Activated CD4-positive, alpha-beta memory T cell treated with anti-CD3 and anti-CD28 coated beads for 36 hours (primary cell): ENCODE data around the gene SPIN1. TPM values are rescaled to one million over a fixed set of nuclear protein-coding genes. Genes with fewer than 3 reads are reported as not detected.

Experiments used
- CTCF ChIA-PET: fragments of 350-600 bp; sonication (Branson Sonifier 250); formaldehyde crosslinking; loops from one replicate; lab custom pipeline; 2021; ENCODE audit warnings: antibody characterized with exemption, inconsistent platforms; lab: Charles Lee
- POLR2A ChIA-PET: fragments of 350-600 bp; sonication (Branson Sonifier 250); formaldehyde crosslinking; loops from one replicate; lab custom pipeline; 2021; ENCODE audit warnings: antibody characterized with exemption; lab: Charles Lee
- DNase-seq: peaks from one replicate; pipeline ENCODE4 v3.0.0-alpha.2; 2020
- H3K27ac Mint-ChIP-seq: one replicate; pipeline ENCODE4 v1.8.0; 2021; ENCODE audit warnings: mixed read lengths
- H3K27me3 Mint-ChIP-seq: one replicate; pipeline ENCODE4 v1.8.0; 2021; ENCODE audit warnings: mixed read lengths
- H3K36me3 Mint-ChIP-seq: one replicate; pipeline ENCODE4 v1.8.0; 2021; ENCODE audit warnings: mixed read lengths
- H3K4me1 Mint-ChIP-seq: one replicate; pipeline ENCODE4 v1.8.0; 2021; ENCODE audit warnings: low read depth, mixed read lengths
- H3K4me3 Mint-ChIP-seq: one replicate; pipeline ENCODE4 v1.8.0; 2021; ENCODE audit warnings: mild to moderate bottlenecking, mixed read lengths
- H3K9me3 Mint-ChIP-seq: one replicate; pipeline ENCODE4 v1.8.0; 2021; ENCODE audit warnings: mixed read lengths
- intact Hi-C: fragments of 100-400 bp; cut with micrococcal nuclease; formaldehyde crosslinking; loops from one replicate; pipeline ENCODE4 v1.15.1; 2023
- total RNA-seq, 2 experiments: library from RNA; stranded (reverse); gene quantifications; one replicate each; pipeline ENCODE4 v1.2.3, GENCODE V29; 2021

The SPIN1 gene
- total RNA-seq, 2 experiments from 2014 or later: 19.6 to 20.8 TPM

GRCh38 chr9:88511906-88512305 is 123.7 kb downstream of the SPIN1 start:
- CTCF ChIA-PET: no interaction called here
- Mint-ChIP-seq H3K36me3 (no peaks in the 10 kb centered on the region), H3K27ac (no peak overlapping the region), H3K4me1 (no peaks in the 10 kb centered on the region), H3K27me3 (peaks cover 3% of the 10 kb centered on the region), H3K4me3 (no peak overlapping the region), H3K9me3 (no peaks in the 10 kb centered on the region)
- intact Hi-C loops: no loop called here
- DNase-seq: no peak
- POLR2A ChIA-PET: no interaction called here

GRCh38 chr9:88514247-88514646 is 126.0 kb downstream of the SPIN1 start:
- Mint-ChIP-seq H3K27ac (no peak overlapping the region), H3K9me3 (no peaks in the 10 kb centered on the region), H3K4me3 (no peak overlapping the region), H3K27me3 (peaks cover 3% of the 10 kb centered on the region), H3K4me1 (no peaks in the 10 kb centered on the region), H3K36me3 (no peaks in the 10 kb centered on the region)
- POLR2A ChIA-PET: no interaction called here
- no peak for DNase-seq
- intact Hi-C loops: no loop called here
- CTCF ChIA-PET: no interaction called here

DNA sequence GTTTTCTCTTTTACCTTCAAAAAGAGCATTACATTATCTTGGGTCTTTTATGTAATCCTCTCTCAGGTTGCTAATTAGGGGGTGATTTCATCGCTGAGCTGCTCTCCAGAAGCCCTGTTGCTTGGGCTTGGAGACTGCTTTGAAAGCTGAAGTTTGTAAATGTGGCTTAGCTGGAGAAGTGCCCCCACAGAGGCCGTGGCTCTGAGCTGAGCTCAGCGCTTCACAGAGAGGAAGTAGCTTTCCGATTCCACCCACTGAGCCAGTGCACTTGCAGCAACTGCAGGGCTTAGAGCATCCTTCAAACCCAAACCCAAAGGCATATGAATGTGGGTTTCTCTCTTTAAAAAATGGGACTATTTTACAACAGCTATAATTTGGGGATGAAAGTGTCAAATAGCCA is 133.1 kb downstream of the SPIN1 start:
- Mint-ChIP-seq H3K4me1 (no peaks in the 10 kb centered on the region), H3K36me3 (no peaks in the 10 kb centered on the region), H3K27ac (no peak overlapping the region), H3K27me3 (peaks cover 8% of the 10 kb centered on the region), H3K4me3 (no peak overlapping the region), H3K9me3 (no peaks in the 10 kb centered on the region)
- intact Hi-C loops: no loop called here
- ChIA-PET CTCF (no interaction called here), POLR2A (no interaction called here)
- DNase-seq: no peak

GRCh38 chr9:88522360-88522759 is 134.1 kb downstream of the SPIN1 start:
- Mint-ChIP-seq H3K9me3 (no peaks in the 10 kb centered on the region), H3K36me3 (no peaks in the 10 kb centered on the region), H3K27ac (no peak overlapping the region), H3K4me1 (no peaks in the 10 kb centered on the region), H3K4me3 (no peak overlapping the region), H3K27me3 (peaks cover 11% of the 10 kb centered on the region)
- DNase-seq: no peak
- POLR2A ChIA-PET: no interaction called here
- CTCF ChIA-PET: no interaction called here
- intact Hi-C loops: no loop called here

DNA sequence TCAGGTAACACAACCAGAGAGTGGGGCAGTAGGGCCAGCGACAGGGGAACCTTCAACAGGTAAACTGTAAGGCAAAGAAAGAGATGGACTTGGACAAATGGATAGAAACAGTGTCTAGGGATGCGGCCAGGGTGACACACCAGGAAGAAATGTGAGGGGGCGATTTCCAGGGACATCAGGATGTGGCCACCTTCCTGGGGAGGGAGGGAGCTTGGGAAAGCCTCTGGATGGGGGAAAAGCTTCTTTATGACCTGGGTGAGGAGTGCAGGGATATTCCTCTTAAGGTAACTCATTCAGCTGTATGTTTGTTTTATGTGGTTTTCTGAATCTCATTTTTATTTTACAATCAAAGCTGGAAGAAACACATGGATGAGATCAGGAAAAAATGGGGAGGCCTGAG is 134.8 kb downstream of the SPIN1 start:
- Mint-ChIP-seq H3K4me3 (no peak overlapping the region), H3K4me1 (no peaks in the 10 kb centered on the region), H3K36me3 (no peaks in the 10 kb centered on the region), H3K9me3 (no peaks in the 10 kb centered on the region), H3K27ac (no peak overlapping the region), H3K27me3 (peaks cover 14% of the 10 kb centered on the region)
- CTCF ChIA-PET: no interaction called here
- POLR2A ChIA-PET: no interaction called here
- intact Hi-C loops: no loop called here
- DNase-seq: no peak

DNA sequence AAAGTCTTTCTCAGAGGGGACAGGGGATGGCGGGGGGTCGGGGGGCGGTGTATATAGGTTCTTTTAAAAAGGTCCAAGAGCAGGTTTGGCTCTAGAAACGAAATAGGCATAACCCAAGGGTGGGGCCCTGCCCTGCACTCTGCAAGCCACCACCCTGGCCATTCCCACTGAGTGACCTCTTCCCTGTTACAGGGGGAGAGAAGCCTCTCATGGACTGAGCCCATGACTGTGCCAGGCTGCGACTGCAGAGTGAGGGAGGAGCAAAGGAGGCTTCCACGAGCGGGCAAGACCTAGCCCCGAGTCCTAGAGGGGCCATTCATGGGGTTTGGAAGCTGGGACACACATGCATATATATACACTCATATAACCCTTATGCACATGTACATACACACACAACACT is 136.7 kb downstream of the SPIN1 start:
- Mint-ChIP-seq H3K4me1 (no peaks in the 10 kb centered on the region), H3K27me3 (peaks cover 16% of the 10 kb centered on the region), H3K9me3 (no peaks in the 10 kb centered on the region), H3K27ac (no peak overlapping the region), H3K36me3 (no peaks in the 10 kb centered on the region), H3K4me3 (no peak overlapping the region)
- POLR2A ChIA-PET: no interaction called here
- intact Hi-C loops: no loop called here
- no peak for DNase-seq
- CTCF ChIA-PET: no interaction called here

DNA sequence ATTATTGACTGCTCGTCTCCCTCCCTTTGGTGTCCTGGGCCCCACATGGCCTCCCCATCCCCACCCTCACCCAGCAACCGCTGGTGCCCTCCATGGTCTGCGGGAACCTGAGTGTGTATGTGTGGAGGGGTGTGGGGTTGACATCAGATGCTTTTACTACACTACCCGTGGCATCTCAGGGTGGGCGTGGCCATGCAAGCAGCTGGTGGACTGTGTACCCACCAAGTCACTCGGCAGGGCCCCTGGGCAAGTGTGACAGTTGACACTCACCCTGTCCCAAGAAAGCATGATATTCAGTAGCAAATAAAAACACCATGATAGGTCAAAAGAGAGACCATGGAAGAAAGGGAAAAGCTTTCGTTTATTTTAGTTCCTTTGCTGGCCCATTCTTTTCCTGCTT is 139.4 kb downstream of the SPIN1 start:
- ChIA-PET CTCF (no interaction called here), POLR2A (no interaction called here)
- H3K9me3 Mint-ChIP-seq: no peaks in the 10 kb centered on the region
- H3K4me1 Mint-ChIP-seq: no peaks in the 10 kb centered on the region
- no peaks in the 10 kb centered on the region for H3K36me3 Mint-ChIP-seq
- no peak overlapping the region for H3K4me3 Mint-ChIP-seq
- no peak for DNase-seq
- intact Hi-C loops: no loop called here
- H3K27me3 Mint-ChIP-seq: peaks cover 23% of the 10 kb centered on the region
- H3K27ac Mint-ChIP-seq: no peak overlapping the region

Other genes starting within 250 kb of the SPIN1 start
- gene SPATA31C2, start 250.0 kb upstream of the SPIN1 start, total RNA-seq: not detected
- gene NXNL2, start 146.7 kb downstream of the SPIN1 start, total RNA-seq: not detected